LoVo (cell line): ENCODE data around the gene LTBP4.
A peak's percentile ranks its signal among the peaks of the same experiment; 100 is the strongest.
"Not testable (repeated sequence)": the region's sequence is repeated elsewhere in the genome, so short reads cannot be mapped to it uniquely, and the experiment has no call there.

Experiments used
- DNase-seq: peaks from one replicate; pipeline ENCODE4 v3.0.0-alpha.2; 2016; ENCODE audit warnings: low spot score

The LTBP4 gene

DNA sequence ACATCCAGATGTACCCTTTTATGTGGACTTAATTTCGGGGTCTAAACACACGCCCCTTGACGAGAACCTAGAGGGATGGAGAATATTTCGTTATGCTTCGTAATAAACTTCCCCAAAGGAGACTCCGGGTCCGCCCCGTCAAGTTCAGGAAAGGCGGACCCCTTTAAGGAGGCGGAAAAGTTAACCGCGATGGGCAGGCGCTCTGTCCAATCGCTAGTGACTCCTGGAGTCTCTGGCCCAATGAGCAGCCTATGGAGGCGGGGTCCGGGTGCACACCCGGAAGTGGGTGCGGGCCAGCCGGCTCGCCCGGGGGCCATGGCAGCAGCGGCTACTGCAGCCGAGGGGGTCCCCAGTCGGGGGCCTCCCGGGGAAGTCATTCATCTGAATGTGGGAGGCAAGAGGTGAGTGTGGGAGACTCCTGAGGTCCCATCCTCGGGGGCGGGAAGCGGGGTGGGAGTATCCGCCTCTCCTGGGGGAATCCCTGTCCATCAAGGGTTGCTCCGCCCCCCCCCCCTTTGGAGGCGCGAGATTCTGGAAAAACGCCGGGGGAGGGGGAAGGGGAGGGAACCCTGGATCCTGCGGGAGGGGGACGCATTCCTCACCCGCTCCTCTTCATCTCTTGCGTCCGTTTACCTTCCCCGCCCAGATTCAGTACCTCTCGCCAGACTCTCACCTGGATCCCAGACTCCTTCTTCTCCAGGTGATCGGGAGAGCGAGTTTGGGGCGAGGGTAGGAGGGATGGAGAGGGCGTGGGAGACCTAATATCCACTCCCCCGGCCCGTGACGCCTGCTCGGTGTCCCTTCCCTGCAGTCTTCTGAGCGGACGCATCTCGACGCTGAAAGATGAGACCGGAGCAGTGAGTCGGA is 24.4 kb upstream of the LTBP4 start, which contains the start of gene SHKBP1:
SHKBP1 (plus strand) TSS at position 289 of the 867 bp plus-strand sequence; CDS start at position 316, 27 bp downstream.
- peak; percentile 93 for DNase-seq

DNA sequence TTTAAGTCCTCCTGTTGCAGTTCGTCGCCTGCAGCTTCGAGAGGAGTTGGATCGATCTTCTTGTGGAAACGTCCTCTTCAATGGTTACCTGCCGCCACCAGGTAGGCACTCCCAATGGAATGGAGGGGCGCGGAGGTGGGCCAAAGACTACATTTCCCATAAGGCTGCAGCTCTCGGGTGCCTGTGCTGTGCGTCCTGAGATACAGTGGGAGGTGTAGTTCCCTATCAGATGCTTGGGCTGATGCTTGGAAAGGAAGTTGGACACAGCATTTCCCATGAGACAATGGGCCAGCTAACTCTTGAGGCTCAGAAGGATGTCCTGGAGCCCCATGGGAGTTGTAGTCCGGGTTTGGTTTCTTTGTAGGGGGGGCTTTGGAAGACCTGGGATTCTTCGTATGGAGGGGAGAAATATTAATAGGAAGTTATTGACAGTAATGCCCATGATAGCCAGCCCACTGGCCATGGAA is 22.7 kb upstream of the LTBP4 start:
- no peak for DNase-seq

DNA sequence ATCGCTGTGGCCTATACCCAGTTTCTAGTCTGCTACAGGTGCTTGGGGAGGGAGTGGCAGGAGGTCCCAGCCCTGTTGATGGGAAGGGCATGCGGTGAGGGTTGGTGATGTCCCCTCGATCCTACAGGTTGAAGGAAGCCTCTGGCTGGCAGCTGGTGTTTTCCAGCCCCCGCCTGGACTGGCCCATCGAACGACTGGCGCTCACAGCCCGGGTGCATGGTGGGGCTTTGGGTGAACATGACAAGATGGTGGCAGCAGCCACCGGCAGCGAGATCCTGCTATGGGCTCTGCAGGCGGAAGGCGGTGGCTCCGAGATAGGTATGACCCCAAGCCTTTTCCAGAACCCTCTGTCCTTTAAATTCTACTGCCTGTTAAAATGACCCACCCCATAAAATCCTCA is 20.6 kb upstream of the LTBP4 start:
- no peak for DNase-seq

DNA sequence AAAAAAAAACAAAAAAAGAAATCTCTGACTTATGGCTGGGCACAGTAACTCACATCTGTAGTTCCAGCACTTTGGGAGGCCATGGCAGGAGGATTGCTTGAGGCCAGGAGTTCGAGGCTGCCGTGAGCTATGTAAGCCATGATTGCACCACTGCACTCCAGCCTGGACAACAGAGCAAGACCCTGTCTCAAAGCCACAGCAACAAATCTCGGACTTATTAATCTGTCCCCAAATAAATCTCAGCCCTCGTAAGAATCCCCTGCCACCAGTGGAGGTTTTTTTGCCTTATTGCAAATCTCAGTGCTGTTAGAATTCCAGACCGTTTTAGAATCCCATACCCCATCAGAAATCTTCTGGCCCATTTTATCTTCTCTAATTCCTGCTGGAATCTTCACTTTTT is 19.6 kb upstream of the LTBP4 start:
- no peak for DNase-seq

DNA sequence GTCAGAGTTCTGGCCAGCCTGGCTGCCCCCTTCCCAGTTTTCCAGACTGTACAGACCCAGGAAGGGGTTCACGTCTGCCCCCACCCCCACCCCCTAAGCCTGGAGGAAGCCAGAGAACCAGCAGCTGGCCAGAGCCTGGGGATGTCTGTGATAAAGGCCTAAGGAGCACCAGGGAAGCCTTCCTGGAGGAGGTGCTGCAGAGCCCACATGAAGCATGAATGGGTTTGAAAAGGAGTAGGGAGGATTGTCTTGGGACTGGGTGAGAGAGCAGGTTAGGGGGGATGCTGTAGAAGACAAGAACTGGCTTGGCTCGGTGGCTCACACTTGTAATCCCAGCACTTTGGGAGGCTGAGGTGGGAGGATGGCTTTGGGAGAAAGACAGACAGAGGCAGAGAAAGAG is 18.7 kb upstream of the LTBP4 start:
- DNase-seq: no peak

DNA sequence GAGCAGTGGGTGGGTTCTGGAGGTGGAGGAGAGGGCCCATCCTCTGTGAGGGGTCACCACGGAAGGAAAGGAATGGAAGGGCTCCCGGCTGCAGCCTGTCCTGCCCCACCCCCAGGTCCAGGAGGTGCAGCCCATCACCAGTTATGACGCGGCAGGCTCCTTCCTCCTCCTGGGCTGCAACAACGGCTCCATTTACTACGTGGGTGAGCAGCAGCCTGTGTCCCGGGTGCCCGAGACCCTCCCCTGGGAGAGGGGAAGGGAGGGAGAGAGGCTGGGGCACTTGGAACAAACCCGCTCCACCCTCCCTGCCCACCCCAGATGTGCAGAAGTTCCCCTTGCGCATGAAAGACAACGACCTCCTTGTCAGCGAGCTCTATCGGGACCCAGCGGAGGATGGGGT is 17.9 kb upstream of the LTBP4 start:
- DNase-seq: no peak

DNA sequence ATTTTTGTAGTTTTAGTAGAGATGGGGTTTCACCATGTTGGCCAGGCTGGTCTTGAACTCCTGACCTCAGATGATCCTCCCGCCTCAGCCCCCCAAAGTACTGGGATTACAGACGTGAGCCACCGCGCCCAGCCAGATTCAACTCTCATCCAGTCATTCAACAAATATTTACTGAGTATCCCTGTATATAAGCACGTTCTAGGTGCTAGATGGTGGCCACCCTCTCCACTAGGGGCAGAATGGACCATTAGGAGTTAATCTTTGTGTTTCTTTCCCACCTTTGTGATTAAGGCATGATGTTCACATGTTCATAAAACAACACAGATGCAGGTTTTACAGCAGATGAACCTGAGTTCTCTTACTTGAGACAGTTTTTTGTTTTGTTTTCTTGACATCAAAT is 17.2 kb upstream of the LTBP4 start:
- DNase-seq: no peak

DNA sequence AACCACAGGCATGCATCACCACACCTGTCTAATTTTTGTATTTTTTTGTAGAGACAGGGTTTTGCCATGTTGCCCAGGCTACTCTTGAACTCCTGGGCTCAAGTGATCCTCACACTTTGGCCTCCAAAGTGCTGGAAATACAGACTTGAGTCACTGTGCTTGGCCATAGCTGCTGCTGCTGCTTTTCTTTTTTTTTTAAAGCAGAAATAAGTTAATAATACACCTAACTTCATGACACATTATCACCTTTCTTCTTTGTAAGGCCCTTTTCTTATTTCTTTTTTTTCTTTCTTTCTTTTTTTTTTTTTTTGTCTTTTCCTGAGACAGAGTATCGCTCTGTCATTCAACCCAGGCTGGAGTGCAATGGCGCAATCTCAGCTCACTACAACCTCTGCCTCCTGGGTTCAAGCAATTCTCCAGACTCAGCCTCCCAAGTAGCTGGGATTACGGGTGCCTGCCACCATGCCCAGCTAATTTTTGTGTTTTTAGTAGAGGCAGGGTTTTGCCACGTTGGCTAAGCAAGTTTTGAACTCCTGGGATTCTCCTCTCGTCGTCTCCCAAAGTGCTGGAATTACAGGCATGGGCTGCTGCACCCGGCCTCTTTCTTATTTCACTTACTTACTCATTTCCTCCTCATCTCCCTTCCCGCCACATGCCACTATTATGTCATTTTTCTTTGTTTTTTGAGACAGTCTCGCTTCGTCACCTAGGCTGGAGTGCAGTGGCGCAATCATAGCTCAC is 15.8 kb upstream of the LTBP4 start:
- DNase-seq: no peak

DNA sequence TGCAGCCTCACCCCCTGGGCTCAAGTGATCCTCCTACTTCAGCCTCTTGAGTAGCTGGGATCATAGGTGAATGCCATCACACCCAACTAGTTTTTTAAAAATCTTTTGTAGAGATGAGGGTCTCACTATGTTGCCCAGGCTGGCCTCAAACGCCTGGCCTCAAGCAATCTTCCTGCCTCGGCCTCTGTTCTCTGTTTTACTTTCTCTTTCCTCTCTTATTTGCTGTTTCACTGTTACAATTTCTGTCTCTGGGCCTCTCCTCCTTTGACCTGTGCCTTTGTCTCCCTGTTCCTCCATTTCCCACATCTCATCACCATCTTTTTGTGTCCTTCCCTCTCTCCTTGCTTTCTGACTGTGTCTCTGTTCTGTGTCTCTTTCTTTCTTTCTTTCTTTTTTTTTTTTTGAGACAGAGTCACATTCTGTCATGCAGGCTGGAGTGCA is 15.2 kb upstream of the LTBP4 start:
- DNase-seq: no peak

DNA sequence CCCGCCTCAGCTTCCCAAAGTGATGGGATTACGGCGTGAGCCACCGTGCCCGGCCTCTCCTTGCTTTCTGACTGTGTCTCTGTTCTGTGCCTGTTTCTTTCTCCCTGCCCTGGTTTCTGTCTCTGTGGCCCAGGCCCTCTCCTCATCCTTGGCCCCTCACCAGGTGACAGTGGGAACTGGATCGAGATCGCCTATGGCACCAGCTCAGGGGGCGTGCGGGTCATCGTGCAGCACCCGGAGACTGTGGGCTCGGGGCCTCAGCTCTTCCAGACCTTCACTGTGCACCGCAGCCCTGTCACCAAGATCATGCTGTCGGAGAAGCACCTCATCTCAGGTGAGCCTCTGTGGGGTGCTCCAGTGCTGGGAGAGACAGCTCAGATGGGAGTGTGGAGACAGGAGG is 14.6 kb upstream of the LTBP4 start:
- no peak for DNase-seq

DNA sequence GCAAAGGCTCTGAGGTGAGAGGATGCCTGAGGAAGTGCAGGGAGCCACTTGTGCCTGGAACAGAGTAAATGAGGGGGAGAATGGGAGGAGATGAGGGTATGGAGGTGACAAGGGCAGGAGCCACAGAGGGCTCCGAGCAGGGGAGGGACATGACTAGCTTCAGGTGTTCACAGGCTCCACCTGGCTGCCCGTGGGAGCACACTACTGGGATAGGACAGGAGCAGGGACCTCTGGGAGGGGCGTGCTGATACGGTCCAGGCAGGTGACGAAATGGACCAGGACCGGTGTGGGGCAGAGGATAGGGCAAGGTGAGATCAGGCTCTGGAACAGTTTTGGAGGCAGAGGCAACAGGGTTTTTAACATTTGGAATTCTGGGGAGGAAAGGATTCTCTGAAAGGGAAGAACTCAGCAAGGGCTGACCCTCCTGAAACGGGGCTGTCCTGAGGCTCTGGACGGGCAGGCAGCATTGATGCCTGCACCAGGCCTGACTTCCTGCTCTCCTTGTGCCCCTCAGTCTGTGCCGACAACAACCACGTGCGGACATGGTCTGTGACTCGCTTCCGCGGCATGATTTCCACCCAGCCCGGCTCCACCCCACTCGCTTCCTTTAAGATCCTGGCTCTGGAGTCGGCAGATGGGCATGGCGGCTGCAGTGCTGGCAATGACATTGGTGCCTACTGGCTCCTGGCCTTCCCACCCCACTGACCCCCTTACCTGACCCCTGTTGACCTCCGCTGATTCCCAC is 12.9 kb upstream of the LTBP4 start:
- no peak for DNase-seq

DNA sequence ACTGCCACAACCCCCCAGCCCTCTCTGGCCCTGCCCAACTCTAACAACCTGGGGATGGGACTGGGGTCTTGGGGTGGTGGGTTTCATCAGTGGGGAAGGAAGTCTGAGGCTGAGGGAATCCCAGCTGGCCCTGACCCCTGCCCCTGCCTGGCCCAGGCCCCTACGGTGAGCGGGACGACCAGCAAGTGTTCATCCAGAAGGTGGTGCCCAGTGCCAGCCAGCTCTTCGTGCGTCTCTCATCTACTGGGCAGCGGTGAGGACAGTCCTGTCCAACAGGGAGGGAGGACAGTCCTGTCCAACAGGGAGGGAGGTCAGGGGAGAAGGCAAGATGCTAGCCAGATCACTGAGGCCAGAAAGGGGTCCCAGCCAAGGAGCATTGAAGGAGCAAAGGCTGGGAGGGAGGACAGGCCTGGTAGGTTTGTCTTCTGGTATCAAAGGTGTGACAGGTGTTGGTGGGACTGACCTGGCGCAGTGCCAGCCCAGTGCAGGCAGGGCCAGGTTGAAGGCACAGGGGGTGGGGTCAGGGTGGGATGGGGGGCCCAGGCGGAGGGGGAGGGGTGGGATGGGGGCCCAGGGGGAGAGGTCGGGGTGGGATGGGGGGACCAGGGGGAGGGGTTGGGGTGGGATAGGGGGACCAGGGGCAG is 12.1 kb upstream of the LTBP4 start:
- no peak for DNase-seq

DNA sequence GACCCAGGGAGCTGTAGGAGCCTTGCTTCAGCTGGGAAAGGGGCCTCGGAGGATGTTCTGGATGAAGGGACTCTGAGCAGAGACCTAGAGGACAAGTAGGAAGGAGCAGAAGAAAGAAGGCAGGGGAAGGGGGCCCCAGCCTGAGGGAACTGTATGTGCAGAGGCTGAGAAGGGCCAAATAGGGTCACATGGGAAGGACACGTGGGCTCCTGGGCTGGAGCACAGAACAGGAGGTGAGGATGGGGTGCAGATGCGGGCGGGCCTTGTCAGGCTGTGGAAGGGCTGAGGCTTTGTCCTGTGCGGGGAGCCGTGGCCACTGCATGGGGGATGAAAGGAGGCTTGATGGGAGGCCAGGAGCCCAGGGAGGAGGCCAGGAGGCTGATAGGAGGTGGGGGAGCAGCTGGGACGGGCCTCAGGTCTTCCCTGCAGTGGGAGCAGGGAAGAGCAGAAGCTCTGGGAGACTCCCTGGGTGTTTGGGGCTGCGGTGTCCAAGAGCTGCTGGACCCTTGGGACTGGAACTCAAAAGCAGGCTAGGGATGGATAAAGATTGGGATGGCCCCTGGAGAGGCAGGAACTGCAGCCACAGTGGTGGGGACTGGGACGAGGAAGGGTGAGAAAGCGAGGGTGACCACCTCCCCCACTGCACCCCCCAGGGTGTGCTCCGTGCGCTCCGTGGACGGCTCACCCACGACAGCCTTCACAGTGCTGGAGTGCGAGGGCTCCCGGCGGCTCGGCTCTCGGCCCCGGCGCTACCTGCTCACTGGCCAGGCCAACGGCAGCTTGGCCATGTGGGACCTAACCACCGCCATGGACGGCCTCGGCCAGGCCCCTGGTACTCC is 11.4 kb upstream of the LTBP4 start:
- DNase-seq: no peak

DNA sequence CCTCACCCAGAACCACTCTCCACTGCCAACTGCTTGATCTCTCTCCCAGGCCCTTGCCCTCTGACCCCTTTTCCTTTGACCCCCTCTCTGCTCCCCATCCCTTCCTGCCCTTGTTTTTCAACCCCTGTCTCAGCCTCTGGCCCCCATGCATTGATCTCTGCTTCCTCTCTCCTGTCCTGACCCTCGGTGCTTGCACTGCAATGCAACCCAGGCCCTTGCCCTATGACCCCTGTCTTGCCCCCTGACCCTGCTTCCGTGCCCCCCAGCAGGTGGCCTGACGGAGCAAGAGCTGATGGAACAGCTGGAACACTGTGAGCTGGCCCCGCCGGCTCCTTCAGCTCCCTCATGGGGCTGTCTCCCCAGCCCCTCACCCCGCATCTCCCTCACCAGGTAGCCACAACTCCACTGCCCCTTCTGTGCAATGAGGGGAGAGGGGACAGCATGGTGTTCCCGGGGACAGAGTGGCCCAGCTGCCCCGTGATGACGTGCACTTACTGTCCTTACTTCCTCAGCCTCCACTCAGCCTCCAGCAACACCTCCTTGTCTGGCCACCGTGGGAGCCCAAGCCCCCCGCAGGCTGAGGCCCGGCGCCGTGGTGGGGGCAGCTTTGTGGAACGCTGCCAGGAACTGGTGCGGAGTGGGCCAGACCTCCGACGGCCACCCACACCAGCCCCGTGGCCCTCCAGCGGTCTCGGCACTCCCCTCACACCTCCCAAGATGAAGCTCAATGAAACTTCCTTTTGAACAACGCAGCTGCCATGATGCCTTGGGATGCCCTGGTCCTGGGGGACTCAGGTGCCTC is 10.5 kb upstream of the LTBP4 start:
- no peak for DNase-seq

DNA sequence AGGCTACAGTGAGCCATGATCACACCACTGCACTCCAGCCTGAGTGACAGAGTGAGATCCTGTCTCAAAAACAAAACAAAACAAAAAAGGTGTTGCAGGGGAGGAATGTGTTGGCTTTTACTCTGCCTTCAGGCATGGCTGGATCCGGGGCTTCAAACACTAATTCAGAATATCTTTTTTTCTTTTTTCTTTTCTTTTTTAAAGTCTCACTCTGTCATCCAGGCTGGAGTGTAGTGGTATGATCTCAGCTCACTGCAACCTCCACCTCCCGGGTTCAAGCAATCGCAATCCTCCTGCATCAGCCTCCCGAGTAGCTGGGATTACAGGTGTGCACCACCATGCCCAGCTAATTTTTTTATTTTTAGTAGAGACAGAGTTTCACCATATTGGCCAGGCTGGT is 9.4 kb upstream of the LTBP4 start:
- DNase-seq: not testable (repeated sequence)

DNA sequence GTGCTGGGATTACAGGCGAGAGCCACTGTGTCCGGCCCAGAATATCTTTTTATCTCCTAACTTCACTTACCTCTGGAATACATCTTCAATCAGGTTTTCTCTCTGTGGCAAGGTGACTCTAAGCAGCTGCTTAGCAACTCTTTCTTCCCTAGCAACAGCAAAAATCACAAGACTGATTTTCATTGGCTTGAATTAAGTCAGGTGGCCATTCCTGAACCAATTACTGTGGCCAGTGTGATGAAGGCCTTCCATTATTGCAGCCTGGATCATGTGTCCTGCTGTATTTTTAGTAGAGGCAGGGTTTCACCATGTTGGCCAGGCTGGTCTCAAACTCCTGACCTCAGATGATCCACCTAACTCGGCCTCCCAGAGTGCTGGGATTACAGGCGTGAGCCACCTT is 9.0 kb upstream of the LTBP4 start:
- DNase-seq: no peak

DNA sequence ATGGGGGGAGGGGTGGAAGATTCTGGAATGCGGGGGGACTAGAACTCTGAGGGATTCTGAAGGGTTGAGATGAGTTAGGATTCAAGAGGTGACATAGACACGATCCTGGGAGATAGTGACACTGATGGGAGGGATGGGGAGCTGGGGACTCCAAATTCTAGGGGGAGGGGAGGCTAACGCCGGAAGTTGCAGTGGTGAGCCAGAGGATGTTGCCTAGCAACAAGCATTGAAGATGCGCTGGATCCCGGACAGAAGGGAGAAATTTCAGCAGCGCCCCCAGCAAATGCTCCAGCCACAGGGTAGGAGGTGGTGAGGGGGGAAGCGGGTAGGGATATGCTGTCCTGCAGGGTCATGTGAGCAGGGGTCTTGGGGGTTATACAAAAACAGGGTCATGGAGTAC is 6.9 kb upstream of the LTBP4 start:
- DNase-seq: no peak

DNA sequence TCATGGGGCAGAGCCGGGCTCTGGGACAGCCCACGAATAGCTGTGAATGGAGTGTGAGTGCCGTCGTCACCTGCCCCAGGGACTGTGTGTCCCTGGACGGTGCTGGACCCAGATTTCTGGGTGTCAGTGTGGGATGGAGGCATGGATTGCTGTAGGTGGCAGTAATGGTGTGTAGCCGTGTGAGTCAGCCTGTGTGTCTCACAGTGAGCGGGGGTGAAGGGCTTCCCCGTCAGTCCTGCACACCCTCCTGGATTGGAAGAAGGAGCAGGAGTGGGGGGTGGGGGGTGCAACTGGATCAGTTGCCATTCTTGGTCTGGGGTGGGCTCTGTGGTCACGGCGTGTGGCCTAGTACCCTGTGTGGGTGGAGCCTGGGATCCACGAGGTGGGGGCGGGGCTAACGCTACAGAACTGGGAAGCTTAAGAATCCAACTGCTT is 6.5 kb upstream of the LTBP4 start:
- no peak for DNase-seq

DNA sequence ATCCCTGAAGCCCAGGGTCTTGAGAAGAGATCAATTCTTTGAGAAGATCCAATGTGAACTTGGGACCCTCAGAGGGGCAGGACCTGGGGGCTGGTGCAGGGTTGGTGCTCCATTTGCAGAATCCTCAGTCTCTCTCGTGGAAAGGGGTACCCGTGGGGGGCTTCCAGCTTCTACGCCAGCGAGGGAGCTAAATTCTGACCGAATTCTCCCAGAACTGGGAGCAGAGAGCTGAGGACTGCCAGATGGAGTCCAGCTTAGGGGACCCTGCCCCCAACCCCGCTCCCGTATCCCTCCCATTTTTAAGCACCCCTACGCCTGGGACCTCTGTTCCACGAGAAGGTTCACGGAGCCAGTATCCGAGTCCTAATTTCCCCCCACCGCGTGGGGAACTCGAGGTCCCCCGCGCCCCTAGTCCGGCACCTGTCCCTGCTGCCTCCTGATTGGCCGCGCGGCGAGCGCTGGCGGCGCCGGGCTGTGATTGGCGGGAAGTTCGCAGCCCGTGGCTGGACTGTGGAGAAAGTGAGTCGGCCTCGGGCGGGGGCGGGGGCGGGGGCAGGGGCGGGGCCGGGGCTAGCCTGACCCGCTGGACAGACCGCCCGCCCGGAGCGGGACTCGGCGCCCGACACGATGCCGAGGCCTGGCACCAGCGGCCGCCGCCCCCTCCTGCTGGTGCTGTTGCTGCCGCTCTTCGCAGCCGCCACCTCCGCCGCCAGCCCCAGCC is 4.4 kb upstream of the LTBP4 start:
- no peak for DNase-seq
